ENCODE data around the gene RASGRP2.
A peak's percentile ranks its signal among the peaks of the same experiment; 100 is the strongest.

The RASGRP2 gene

DNA sequence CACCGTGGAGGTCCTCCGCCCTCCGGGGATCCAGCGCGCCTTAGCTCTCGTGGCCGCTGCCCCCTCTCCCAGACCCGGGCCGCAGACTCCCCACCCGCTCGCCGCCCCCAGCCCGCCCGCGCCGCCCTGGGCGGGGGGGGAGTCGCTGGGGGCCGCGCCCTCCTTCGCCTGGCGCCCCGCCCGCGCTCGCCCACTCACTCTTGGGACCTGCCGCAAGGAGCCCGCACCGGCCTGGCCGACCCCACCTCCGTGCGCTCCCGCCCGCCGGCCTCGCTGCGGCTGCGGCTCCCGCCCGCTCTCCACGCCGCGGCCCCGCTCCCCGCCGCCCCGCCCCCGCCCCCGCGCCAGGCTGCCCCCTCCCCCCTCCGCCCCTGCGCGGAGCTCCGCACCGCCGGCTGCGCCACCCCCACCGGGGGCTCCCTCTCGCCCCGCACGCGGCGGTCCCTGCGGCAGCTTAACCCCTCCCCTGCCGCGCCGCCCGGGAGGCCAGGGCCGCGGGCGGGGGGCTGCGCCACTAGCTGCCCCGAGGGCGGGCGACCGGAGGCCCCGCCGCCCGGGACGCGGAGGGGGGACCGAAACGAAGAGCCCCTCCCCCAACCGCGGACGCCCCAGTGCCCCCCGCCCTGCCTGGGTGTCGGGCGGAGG lies 724 bp upstream of the RASGRP2 start:
- Histone ChIP-seq H3K9me2 (ENCODE audit: low read depth, low read length) (no peaks in the 10 kb centered on the region), H4K20me1 (ENCODE audit: insufficient read depth, low read length) (no peaks in the 10 kb centered on the region), H3K4me2 (ENCODE audit: low read length) (peak overlapping the region; percentile 98), H3K27me3 (ENCODE audit: insufficient read depth, low read length) (no peaks in the 10 kb centered on the region; the same call in 1 of the 2 replicates), H3K4me1 (ENCODE audit: insufficient read depth, low read length, severe bottlenecking) (peaks cover 35% of the 10 kb centered on the region), H3K27ac (ENCODE audit: low read depth, low read length, poor library complexity, severe bottlenecking) (peak overlapping the region; percentile 77), H3K4me3 (ENCODE audit: low read depth, low read length, poor library complexity, severe bottlenecking) (peak overlapping the region; percentile 60), H3K36me3 (ENCODE audit: insufficient read depth, low read length) (no peaks in the 10 kb centered on the region), H3F3A (ENCODE audit: insufficient read depth, low read length) (no peaks in the 10 kb centered on the region), H2AFZ (ENCODE audit: low read length) (no peak overlapping the region), H3K9me3 (ENCODE audit: low read length) (no peaks in the 10 kb centered on the region), H3K79me2 (ENCODE audit: insufficient read depth, low read length) (no peaks in the 10 kb centered on the region), H3K9ac (ENCODE audit: low read length) (peak overlapping the region; percentile 78)
- TF ChIP-seq EZH2 (IDR thresholded peaks at IDR 0.05; ENCODE audit: borderline replicate concordance, low read length) = no peak
- TF ChIP-seq, protein P1, sequence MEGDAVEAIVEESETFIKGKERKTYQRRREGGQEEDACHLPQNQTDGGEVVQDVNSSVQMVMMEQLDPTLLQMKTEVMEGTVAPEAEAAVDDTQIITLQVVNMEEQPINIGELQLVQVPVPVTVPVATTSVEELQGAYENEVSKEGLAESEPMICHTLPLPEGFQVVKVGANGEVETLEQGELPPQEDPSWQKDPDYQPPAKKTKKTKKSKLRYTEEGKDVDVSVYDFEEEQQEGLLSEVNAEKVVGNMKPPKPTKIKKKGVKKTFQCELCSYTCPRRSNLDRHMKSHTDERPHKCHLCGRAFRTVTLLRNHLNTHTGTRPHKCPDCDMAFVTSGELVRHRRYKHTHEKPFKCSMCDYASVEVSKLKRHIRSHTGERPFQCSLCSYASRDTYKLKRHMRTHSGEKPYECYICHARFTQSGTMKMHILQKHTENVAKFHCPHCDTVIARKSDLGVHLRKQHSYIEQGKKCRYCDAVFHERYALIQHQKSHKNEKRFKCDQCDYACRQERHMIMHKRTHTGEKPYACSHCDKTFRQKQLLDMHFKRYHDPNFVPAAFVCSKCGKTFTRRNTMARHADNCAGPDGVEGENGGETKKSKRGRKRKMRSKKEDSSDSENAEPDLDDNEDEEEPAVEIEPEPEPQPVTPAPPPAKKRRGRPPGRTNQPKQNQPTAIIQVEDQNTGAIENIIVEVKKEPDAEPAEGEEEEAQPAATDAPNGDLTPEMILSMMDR (IDR thresholded peaks at IDR 0.05; ENCODE audit: low read length) = no peak

DNA sequence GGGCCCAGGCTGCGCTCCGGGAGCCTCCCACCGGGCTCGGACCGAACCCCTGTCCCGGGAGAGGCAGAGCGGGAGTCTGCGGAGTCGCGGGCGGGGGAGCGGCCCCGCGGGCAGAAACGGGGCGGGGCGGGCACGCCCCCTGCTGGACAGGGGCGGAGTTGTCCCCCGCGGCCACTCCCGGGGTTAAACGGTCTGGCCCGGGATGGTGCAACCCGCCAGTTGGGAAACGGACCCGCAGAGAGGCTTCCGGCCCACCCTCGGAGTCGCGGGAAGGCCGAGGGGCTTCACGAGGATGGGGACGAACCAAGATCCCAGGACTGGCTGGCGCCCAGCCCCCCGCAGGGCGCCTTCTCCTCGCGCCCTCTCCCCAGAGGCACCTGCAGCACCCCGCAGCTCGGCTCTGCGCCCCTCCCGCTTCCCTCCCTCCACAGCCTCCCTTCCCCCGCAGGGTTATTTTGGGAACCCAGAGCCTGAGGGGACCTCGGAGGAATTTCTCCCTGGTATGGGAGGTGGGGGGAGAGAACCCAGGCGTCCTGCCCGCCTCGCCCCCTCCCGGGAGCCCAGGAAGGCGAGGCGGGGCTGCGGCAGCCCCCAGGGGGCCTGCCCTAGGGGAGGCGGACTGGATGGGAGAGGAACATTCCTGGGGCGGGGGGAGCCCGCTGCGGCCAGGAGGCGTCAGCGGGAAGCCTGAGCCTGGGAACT lies 902 bp downstream of the RASGRP2 start:
- peaks cover 35% of the 10 kb centered on the region for H3K4me1 ChIP-seq (ENCODE audit: insufficient read depth, low read length, severe bottlenecking)
- peak overlapping the region; percentile 78 for H3K9ac ChIP-seq (ENCODE audit: low read length)
- no peak for TF ChIP-seq EZH2 (IDR thresholded peaks at IDR 0.05; ENCODE audit: borderline replicate concordance, low read length)
- TF ChIP-seq, protein P1 (IDR thresholded peaks at IDR 0.05; ENCODE audit: low read length) = peak; percentile 73
- H3K36me3 ChIP-seq (ENCODE audit: insufficient read depth, low read length) = no peaks in the 10 kb centered on the region
- no peaks in the 10 kb centered on the region for H3K79me2 ChIP-seq (ENCODE audit: insufficient read depth, low read length)
- H2AFZ ChIP-seq (ENCODE audit: low read length) = no peak overlapping the region
- no peaks in the 10 kb centered on the region for H3K9me3 ChIP-seq (ENCODE audit: low read length)
- no peaks in the 10 kb centered on the region for H3K27me3 ChIP-seq (ENCODE audit: insufficient read depth, low read length)
- H4K20me1 ChIP-seq (ENCODE audit: insufficient read depth, low read length) = no peaks in the 10 kb centered on the region
- H3K9me2 ChIP-seq (ENCODE audit: low read depth, low read length) = no peaks in the 10 kb centered on the region
- peak overlapping the region; percentile 98 for H3K4me2 ChIP-seq (ENCODE audit: low read length)
- H3F3A ChIP-seq (ENCODE audit: insufficient read depth, low read length) = no peaks in the 10 kb centered on the region
- no peak overlapping the region for H3K27ac ChIP-seq (ENCODE audit: low read depth, low read length, poor library complexity, severe bottlenecking)
- peak overlapping the region; percentile 60 for H3K4me3 ChIP-seq (ENCODE audit: low read depth, low read length, poor library complexity, severe bottlenecking)

DNA sequence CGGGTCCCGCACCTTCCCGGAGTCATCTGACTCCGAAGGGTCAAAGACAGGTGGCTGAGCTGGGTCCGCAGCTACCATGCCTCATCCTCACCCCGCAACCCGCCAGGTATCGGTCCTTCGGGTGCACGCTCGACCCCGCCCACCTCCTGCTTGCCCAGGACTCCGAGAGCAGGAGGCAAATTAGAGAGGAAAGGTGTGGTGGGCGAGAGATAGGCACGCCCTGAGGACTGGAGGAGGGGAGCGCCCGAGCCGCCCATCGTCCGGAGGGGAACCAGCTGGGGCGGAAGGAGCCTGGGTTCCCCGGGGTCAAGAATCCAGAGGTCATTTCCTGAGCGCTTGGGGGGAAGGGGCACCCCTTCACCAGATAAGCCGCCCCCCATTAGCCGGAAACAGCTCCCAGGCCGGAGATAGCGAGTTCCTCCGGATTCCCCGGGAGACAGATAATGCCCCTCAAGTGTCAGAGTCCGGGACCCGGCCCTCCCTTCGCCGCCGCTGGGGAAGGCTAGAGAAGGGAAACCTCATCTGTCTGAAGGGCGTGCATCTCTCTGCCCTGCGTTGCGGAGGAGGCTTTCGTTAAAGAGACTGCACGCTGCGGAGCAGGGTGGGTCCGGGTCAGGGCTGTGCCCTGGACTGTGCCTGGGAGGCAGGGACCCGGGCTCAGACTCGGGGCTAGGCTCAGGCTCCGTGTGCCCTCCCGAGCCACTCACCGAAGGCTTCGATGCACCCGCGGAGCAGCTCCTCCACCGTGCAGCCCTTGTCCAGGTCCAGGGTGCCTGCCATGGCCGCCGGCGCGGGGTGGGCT lies 1.7 kb downstream of the RASGRP2 start:
- H3F3A ChIP-seq (ENCODE audit: insufficient read depth, low read length) = no peaks in the 10 kb centered on the region
- no peaks in the 10 kb centered on the region for H3K36me3 ChIP-seq (ENCODE audit: insufficient read depth, low read length)
- H3K9me2 ChIP-seq (ENCODE audit: low read depth, low read length) = no peaks in the 10 kb centered on the region
- peak overlapping the region; percentile 60 for H3K4me3 ChIP-seq (ENCODE audit: low read depth, low read length, poor library complexity, severe bottlenecking)
- H3K79me2 ChIP-seq (ENCODE audit: insufficient read depth, low read length) = no peaks in the 10 kb centered on the region
- H4K20me1 ChIP-seq (ENCODE audit: insufficient read depth, low read length) = no peaks in the 10 kb centered on the region
- peaks cover 35% of the 10 kb centered on the region for H3K4me1 ChIP-seq (ENCODE audit: insufficient read depth, low read length, severe bottlenecking)
- no peak overlapping the region for H2AFZ ChIP-seq (ENCODE audit: low read length)
- no peaks in the 10 kb centered on the region for H3K27me3 ChIP-seq (ENCODE audit: insufficient read depth, low read length)
- no peaks in the 10 kb centered on the region for H3K9me3 ChIP-seq (ENCODE audit: low read length)
- H3K27ac ChIP-seq (ENCODE audit: low read depth, low read length, poor library complexity, severe bottlenecking) = peak overlapping the region; percentile 18
- peak overlapping the region; percentile 98 for H3K4me2 ChIP-seq (ENCODE audit: low read length)
- TF ChIP-seq EZH2 (IDR thresholded peaks at IDR 0.05; ENCODE audit: borderline replicate concordance, low read length) = no peak
- H3K9ac ChIP-seq (ENCODE audit: low read length) = peak overlapping the region; percentile 78; the same call in 1 of the 2 replicates

All from OCI-LY1 (cell line).